ENCODE results near the gene ADAMTS2.
"Not testable (repeated sequence)": the region's sequence is repeated elsewhere in the genome, so short reads cannot be mapped to it uniquely, and the experiment has no call there.

ADAMTS2 gene

DNA sequence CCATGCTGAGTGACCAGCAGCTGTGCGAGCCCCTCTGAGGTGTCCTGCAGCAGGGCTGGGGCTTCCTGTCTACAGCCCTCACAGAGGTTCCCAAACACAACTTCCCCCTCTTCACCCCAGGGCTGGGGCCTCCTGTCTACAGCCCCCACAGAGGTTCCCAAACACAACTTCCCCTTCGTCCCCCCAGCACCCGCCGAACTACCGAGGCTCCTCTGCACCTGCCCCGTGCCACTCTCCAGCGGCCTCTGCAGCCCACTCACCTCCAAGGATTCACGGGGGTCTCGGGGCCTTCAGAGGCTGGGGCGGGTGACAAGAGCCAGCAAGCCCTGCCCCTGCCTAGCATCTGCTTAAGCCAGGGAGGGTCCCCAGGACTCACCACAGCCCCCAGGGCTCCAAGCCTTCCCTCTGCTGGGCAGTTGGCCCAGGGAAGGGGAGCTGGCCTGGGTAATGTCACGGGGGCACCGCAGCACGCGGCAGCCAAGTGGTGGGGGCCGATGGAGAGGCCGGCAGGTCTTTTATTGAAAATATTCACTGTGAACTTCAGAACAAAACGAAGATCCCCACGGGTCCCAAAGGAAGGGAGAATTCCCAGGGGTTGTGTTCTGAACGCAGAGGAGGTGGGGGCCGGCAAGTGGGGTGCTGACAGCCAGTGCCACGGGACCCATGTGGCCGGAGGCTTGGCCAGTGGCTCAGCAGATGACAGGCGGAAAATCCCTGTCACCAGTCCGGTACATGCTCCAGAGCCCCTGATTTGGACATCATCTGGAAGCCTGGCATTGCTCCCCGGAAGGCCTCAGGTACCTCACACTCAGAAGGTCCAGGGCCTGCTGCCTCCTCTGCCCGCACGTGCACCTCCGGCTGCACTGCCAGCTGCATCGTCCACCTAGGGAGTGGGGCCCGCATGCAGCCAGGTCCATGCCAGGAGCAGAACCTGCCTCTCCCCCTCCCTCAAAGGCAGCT is 125.3 kb downstream of the ADAMTS2 start:
- no peak for ATAC-seq
- Mint-ChIP-seq H3K27ac (peak overlapping the region in 1 of 2 donors; percentile 27), H3K4me1 (no peaks in the 10 kb centered on the region), H3K4me3 (no peak overlapping the region), H3K27me3 (no peaks in the 10 kb centered on the region), H3K9me3 (peaks cover 12 to 21% of the 10 kb centered on the region in 2 donors)
- no peak for DNase-seq

DNA sequence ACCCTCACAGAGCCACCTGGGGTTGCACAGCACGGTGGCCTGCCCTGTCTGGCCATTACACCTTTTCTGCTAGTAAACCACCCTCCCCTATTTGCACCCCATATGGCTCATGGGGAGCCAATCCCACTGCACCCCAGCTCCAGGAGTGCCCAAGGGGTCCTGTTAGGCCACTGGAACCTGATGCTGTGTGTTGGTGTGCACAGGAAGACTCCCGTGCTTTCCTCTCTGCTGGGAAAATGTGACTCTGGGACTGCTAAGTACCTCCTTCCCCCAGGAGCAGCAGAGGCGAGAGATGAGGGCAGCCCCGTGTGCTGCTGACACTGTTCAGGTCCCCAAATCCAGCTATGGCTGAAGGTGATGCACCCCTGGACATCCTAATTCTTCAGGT is 126.3 kb downstream of the ADAMTS2 start:
- Mint-ChIP-seq H3K4me1 (no peaks in the 10 kb centered on the region), H3K27ac (no peak overlapping the region), H3K27me3 (no peaks in the 10 kb centered on the region), H3K9me3 (peaks cover 10 to 12% of the 10 kb centered on the region in 2 donors), H3K4me3 (no peak overlapping the region)
- DNase-seq, result no peak
- no peak for ATAC-seq

DNA sequence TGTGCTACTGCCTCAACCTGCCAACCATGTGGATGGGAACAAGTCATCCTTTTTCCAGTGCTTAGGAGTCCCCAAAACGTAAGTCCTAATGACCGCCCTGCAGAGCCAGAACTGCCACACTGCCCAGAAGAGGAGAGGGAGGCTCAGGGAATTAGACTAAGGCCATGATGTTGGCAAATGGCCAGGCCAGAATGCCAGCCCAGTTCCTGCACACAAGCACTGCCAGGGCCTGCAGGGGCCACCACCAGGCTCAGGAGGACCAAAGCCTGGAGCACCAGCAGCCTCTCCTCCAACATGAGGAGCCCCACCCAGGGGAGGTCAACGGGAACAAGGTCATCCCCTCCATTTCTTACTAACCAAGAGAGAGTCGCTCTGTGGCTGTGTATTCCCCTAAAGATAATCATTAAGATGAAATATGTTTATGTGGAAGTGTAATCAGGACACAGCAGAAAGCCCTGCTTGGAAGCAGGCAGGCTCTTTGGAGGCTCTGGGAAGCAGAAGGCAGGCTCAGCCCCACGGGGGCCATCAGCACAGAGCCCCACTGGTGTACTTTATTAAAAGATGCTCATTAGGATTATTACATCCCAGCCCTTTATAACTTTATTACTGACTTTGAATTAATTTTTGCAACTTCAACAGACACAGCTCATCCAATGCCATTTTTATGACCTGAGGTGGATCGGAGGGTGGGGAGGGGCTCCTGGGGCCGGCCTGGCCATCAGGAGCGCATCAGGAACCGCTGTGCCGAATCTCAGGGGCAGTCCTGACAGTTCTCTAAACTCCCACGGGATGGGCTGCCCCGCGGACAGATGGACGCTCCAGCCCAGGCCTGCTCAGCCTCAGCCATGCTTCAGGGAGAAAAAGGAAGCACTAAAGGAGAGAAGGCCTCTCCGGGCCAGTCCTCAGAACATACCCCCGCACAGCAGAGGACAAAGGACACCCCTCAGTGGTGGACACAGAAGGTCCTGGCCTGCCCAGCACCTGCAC is 127.0 kb downstream of the ADAMTS2 start:
- H3K27ac Mint-ChIP-seq, result no peak overlapping the region
- DNase-seq, result no peak
- H3K4me1 Mint-ChIP-seq, result no peaks in the 10 kb centered on the region
- H3K4me3 Mint-ChIP-seq, result no peak overlapping the region
- no peaks in the 10 kb centered on the region for H3K27me3 Mint-ChIP-seq
- peaks cover 5% of the 10 kb centered on the region in 2 donors for H3K9me3 Mint-ChIP-seq
- ATAC-seq, result no peak

DNA sequence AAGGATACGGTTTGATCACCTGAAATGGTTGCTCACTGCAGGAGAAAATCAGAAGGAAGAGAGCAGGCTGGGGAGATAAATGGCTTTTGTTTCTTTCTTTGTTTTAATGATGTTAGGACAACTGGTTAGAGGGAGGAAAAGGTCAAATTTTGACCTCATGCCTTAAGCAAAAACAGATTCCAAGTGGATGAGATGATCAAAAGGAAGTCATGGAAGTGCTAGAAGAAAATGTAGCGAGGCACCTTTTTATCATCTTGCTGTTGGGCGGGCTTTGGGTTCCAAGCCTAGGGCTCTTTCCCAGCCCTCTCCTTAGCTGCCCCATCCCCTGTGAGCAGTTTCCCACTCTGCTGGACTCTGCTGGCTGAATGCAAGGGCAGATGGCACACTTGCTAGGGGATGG is 127.9 kb downstream of the ADAMTS2 start:
- no peaks in the 10 kb centered on the region for H3K4me1 Mint-ChIP-seq
- H3K9me3 Mint-ChIP-seq, result no peaks in the 10 kb centered on the region
- no peak overlapping the region for H3K4me3 Mint-ChIP-seq
- DNase-seq, result no peak
- H3K27ac Mint-ChIP-seq, result no peak overlapping the region
- no peak for ATAC-seq
- H3K27me3 Mint-ChIP-seq, result no peaks in the 10 kb centered on the region

DNA sequence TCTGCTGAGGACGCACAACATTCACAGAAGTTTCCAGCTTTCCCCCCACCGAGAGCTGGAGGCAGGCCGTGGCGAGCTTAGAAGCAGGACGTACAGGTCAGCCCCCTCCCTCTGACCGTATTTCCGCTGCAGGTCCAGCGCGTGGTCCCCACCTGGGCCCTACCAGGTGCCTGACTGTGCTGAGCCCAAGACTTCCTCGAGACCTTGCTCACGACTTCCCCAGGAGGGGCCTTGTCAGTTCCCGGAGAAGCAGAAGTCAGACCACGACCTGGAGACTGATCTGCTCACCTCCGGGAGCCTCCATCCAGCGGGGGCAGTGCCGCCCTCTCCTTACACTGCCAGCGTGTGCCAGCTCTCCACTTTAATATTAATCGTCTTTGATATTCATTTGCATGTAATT is 128.9 kb downstream of the ADAMTS2 start:
- H3K27me3 Mint-ChIP-seq, H3K4me1 Mint-ChIP-seq, DNase-seq, ATAC-seq, H3K9me3 Mint-ChIP-seq, H3K4me3 Mint-ChIP-seq, H3K27ac Mint-ChIP-seq: not testable (repeated sequence)

DNA sequence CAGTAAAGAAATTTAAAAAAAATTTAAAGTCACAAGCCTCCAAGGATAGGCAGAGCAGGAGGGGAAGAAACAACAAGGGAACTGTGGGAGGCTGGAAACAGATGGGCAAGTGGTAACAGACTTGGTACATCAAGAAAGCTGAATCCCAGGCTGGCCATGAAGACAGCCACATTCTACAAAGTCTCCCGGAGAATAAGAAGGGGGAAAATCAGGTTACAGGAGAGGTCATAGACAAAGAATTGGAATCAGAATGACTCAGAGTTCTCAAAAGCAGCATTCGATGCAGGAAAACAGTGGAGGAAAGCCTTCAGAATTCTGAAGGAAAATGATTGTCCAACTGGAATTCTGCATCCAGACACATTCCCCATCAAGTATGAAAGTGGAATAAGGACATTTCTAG is 129.7 kb downstream of the ADAMTS2 start:
- DNase-seq (no peak), ATAC-seq (no peak)
- Mint-ChIP-seq H3K27ac (no peak overlapping the region), H3K4me1 (no peaks in the 10 kb centered on the region), H3K9me3 (no peaks in the 10 kb centered on the region), H3K4me3 (no peak overlapping the region), H3K27me3 (no peaks in the 10 kb centered on the region)

DNA sequence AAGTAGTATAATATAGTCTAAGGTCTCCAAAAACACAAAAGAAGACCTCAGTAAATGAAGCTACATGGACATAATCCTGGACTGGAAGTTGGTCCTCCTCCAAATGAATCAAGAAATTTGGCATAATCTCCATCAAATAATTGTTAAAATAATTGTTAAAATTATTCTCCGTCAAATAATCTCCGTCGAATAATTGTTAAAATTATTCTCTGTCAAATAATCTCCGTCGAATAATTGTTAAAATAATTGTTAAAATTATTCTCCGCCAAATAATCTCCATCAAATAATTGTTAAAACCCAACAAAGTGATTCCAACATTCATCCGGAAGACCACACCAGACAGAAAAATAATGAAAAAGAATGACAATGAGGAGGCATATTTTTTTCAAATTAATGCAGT is 130.6 kb downstream of the ADAMTS2 start:
- DNase-seq (no peak), ATAC-seq (no peak)
- no peak overlapping the region for H3K4me3 Mint-ChIP-seq
- H3K27me3 Mint-ChIP-seq, result no peaks in the 10 kb centered on the region
- H3K9me3 Mint-ChIP-seq, result no peaks in the 10 kb centered on the region
- H3K4me1 Mint-ChIP-seq, result no peaks in the 10 kb centered on the region
- H3K27ac Mint-ChIP-seq, result no peak overlapping the region

DNA sequence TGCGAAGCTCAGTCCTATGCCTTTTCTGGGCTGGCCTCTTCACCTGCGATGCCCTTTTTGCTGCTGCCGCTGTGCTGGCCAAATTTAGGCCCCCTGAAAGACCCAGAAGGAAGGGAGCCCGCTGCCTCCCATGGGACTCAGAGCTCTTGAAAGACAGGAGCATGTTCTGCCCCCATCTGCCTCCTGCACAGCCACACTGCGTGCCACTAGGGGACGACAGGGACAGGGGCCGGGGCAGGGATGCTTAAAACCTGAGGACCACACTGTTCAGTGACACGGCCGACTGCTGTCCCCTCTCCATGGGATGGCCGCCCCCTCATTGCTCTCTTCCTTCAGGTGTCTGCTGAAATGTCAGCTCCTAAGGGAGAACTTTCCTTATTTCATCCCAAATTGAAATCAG is 132.4 kb downstream of the ADAMTS2 start:
- H3K4me1 Mint-ChIP-seq, result no peaks in the 10 kb centered on the region
- no peaks in the 10 kb centered on the region for H3K27me3 Mint-ChIP-seq
- no peaks in the 10 kb centered on the region for H3K9me3 Mint-ChIP-seq
- ATAC-seq (no peak), DNase-seq (no peak)
- no peak overlapping the region for H3K27ac Mint-ChIP-seq
- no peak overlapping the region for H3K4me3 Mint-ChIP-seq

DNA sequence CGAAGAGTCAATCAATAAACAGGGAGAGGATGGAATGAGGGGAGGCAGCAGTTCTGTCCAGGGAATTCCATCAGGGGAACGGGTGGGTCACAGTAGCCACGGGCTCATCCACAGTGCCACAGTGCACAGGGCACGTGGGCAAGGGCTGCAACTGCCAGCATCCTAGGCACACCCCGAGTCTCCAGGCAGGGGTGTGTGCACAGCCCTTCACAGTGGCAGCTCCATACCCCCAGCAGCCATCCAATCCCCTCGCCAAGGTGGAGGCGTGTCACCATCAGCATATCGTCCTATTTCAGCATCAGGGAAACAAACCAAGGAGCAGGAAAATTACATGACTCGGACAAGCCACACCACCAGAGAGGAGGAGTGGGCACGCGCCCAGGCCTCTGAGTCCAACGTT is 133.6 kb downstream of the ADAMTS2 start:
- no peak for ATAC-seq
- no peak overlapping the region for H3K27ac Mint-ChIP-seq
- H3K4me1 Mint-ChIP-seq, result no peaks in the 10 kb centered on the region

DNA sequence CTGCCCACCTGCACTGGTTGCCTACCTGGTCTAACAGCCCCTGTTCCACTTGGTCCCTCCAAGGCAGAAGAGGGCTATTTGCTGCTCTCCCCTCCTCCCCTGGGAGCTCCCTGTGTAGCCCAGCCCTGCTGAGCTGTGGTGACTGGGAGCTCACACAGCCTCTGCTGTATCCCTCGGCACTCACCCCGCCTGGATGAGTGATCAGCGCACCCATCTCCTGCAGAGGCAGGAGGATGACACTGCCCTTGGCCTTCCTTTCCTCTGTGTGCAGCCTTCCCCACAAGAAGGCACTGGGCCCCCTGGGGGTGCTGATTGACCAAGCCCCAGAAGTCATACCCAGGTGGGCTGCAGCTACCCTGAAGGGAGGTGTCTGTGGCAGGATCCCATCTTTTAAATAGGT is 134.2 kb downstream of the ADAMTS2 start:
- Mint-ChIP-seq H3K27me3 (no peaks in the 10 kb centered on the region), H3K27ac (peak overlapping the region in 1 of 2 donors; percentile 71), H3K4me3 (no peak overlapping the region), H3K4me1 (no peaks in the 10 kb centered on the region), H3K9me3 (no peaks in the 10 kb centered on the region)
- no peak for DNase-seq
- ATAC-seq, result no peak

More for the DNA sequence above, 133.6 kb downstream of the ADAMTS2 start:
- no peak for DNase-seq
- H3K9me3 Mint-ChIP-seq, result no peaks in the 10 kb centered on the region
- no peak overlapping the region for H3K4me3 Mint-ChIP-seq
- H3K27me3 Mint-ChIP-seq, result no peaks in the 10 kb centered on the region

DNA sequence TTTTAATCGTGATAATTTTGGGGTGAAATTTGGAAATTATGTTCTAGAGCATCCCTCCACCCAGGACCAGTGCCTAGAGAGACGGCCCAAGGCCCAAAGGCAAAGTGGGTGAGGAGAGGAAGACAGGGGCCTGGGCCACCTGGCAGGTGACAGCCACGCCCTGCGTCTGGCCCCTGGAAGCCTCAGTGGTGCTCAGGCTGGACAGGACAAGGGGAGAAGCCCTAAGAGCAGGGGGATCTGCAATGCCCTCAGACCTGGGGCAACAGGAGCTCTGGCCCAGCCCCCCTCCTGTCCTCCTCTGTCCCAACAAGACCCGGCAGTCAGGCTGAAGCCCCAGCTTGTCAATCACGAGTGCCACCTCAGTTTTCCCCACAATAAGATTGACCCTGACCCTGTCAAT is 134.8 kb downstream of the ADAMTS2 start:
- Mint-ChIP-seq H3K27ac (peak overlapping the region in 1 of 2 donors; percentile 71), H3K27me3 (no peaks in the 10 kb centered on the region), H3K4me1 (no peaks in the 10 kb centered on the region), H3K9me3 (no peaks in the 10 kb centered on the region), H3K4me3 (no peak overlapping the region)
- ATAC-seq (no peak), DNase-seq (no peak)

DNA sequence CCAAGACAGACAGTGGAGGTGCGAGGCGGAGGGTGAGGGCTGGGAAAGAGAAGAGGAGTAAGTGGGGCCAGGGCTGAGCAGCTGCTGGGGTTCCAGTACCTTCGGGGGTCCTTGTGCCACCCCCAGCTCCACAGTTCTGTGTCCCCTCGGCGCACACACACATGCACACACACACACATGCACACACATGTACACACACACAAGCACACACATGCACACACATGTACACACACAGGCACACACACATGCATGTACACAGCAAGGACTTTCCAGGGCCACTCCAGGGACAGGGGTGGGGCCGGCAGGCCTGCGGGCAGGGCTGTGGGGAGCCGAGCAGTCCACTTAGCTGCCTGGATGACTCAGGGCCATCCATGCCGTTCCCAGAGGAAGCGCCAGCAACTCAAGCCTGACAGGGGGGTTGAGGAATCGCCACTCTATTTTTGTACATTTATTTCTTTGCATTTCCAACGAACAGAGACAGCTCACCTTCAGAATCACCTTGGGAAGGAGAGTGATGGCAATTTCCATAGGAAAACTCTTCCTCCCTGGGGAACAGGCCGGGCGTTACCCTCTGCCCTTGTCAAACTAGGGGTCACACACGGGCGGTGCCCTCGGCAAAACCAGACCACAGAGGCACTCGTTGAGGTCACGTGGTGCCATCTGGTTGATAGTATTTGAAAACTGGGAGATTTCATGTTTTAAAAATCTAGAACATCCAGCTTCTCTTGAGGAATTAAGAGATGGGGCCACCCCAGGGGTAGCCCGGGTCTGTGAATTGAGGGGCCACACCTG is 135.7 kb downstream of the ADAMTS2 start:
- DNase-seq (no peak), ATAC-seq (no peak)
- no peak overlapping the region for H3K27ac Mint-ChIP-seq
- no peaks in the 10 kb centered on the region for H3K9me3 Mint-ChIP-seq
- no peaks in the 10 kb centered on the region for H3K27me3 Mint-ChIP-seq
- H3K4me1 Mint-ChIP-seq, result no peaks in the 10 kb centered on the region
- no peak overlapping the region for H3K4me3 Mint-ChIP-seq

DNA sequence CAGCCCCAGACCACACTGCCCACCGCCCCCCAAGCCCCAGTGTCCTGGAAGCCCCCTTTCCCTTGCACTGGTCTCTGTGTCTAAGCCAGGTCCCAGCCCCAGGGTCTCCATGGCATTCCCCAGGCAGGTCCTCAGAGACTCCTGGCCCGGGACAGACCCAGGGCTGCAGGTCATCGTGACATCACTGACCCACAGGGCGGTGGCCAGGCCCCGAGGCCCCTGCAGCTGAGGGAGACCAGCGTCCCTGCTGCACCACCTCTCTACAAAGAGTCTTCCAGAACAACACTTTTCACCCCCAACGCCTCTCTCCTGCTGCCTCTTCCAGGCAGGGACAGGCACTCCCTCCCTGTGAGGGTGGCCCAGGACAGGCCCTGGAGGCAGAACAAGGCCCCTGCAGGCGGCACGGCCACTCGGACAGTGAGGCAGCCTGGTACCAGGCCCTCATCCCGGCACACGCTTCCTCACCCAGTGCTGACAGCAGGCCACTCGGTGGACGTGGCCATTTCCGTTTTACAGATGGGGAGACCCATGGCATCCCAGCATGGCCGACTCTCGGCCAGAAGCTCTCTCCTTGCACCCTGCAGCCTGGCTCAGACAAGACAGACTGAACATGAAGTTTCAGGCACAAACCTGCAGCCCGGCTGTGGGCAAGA is 136.4 kb downstream of the ADAMTS2 start:
- no peaks in the 10 kb centered on the region for H3K27me3 Mint-ChIP-seq
- H3K27ac Mint-ChIP-seq, result no peak overlapping the region

DNA sequence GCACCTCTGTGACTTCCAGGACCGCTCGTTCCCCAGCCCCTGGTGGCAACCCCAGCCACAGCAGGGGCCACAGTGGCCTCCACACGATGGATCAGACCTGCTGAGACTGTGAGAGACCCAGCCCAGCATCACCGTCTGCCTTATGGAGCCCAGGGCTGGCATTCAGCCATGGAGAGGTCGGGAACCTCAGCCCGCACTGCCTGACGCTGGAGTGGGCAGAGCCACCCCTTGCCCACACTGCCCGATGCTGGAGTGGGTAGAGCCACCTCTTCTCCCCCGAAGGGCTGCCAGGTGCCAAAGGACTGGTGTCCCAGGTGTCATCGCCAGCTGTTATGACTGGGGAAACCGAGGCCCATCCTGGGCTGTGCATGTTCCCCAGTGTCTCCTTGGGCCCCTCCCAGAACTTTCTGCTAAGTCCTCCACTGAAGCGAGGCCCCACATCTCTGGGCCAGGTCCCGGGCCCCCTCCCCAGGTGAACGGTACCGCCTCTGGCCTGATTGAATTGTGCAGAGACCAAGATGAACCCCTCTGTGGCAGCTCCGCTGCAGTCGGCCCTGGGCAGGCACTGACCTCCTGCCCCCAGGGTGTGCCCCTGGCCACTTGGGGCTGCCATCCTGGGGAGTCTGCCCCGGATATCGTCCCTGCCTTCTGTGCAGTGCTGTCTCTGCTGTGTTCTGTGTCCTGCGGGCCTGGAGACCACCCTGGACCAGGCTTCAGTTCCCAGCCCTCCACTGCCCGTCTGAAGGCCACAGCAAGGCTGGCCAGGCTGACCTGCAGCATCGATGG is 137.1 kb downstream of the ADAMTS2 start:
- H3K4me1 Mint-ChIP-seq, result no peaks in the 10 kb centered on the region

More for the DNA sequence above, 136.4 kb downstream of the ADAMTS2 start:
- no peak overlapping the region for H3K4me3 Mint-ChIP-seq
- DNase-seq (no peak), ATAC-seq (no peak)
- H3K9me3 Mint-ChIP-seq, result no peaks in the 10 kb centered on the region
- H3K4me1 Mint-ChIP-seq, result no peaks in the 10 kb centered on the region

More for the DNA sequence above, 137.1 kb downstream of the ADAMTS2 start:
- Mint-ChIP-seq H3K4me3 (no peak overlapping the region), H3K9me3 (no peaks in the 10 kb centered on the region), H3K27me3 (no peaks in the 10 kb centered on the region), H3K27ac (no peak overlapping the region)
- DNase-seq (no peak), ATAC-seq (no peak)
